Heart left ventricle (tissue), 16 donors: Measurements from ENCODE around the gene SPTLC3. TPM values are rescaled to one million over a fixed set of nuclear protein-coding genes. Genes with fewer than 3 reads are reported as not detected.

Experiments
- ATAC-seq, 4 donors: fragments of 200-7000 bp; cut with Tn5 transposase; one replicate each; pipeline ENCODE4 v1.9.1; 2020 to 2022; ENCODE audit warnings: moderate library complexity in 4 of 4, mild to moderate bottlenecking in 3 of 4, moderate number of reproducible peaks in 1 of 4
- DNase-seq, 5 donors: peaks; one replicate each; pipeline ENCODE4 v3.0.0-alpha.2; 2020
- H3K27ac ChIP-seq, 12 donors: fragments of 200-600 bp; sonication (generic) in 4 of 12; one replicate each; pipeline versions ENCODE4 v1.5.0 to v1.8.0; 2016 to 2022; ENCODE audit warnings: mild to moderate bottlenecking in 2 of 12
- H3K27me3 ChIP-seq, 9 donors: fragments of 200-600 bp; sonication (generic) in 2 of 9; one replicate each; pipeline versions ENCODE4 v1.5.1 to v1.8.0; 2016 to 2022; ENCODE audit warnings: mild to moderate bottlenecking in 3 of 9
- H3K36me3 ChIP-seq, 9 donors: fragments of 200-600 bp; sonication (generic) in 2 of 9; one replicate each; pipeline versions ENCODE4 v1.5.0 to v1.8.0; 2018 to 2022; ENCODE audit warnings: mild to moderate bottlenecking in 2 of 9
- H3K4me1 ChIP-seq, 12 donors: fragments of 200-600 bp; sonication (generic) in 4 of 12; one replicate each; pipeline versions ENCODE4 v1.5.0 to v1.8.0; 2016 to 2022; ENCODE audit warnings: mild to moderate bottlenecking in 3 of 12
- H3K4me3 ChIP-seq, 12 donors: fragments of 200-600 bp; sonication (generic) in 4 of 12; one replicate each; pipeline versions ENCODE4 v1.5.0 to v1.8.0; 2017 to 2022; ENCODE audit warnings: mild to moderate bottlenecking in 9 of 12, moderate library complexity in 4 of 12
- H3K9me3 ChIP-seq, 12 donors: fragments of 200-600 bp; sonication (generic) in 4 of 12; one replicate each; pipeline versions ENCODE4 v1.5.0 to v1.8.0; 2016 to 2022; ENCODE audit warnings: mild to moderate bottlenecking in 1 of 12
- POLR2A ChIP-seq, 2 donors: fragments of 450-650 bp; IDR thresholded peaks; one replicate each; pipeline ENCODE4 v1.6.1; 2017; ENCODE audit warnings: antibody characterized with exemption in 2 of 2, mild to moderate bottlenecking in 2 of 2, moderate library complexity in 2 of 2
- WGBS, 4 donors: extraction: QIAGEN DNeasy Blood & Tissue Kit in 2 of 4; methylation state at CpG; one replicate each; pipeline versions ENCODE4 v1.1.5 to v1.1.7; 2013 to 2018; 5-methylcytosine and 5-hydroxymethylcytosine counted together
- intact Hi-C, 10 donors: fragments of 100-400 bp; cut with DNase I; formaldehyde crosslinking; loops; one replicate each; pipeline versions ENCODE4 v1.11.1 to v1.14.2; 2022
- polyA plus RNA-seq, 2 donors: library from polyadenylated mRNA; stranded (reverse); fragments of 200-250 nt; gene quantifications; one replicate each; pipeline ENCODE4 v1.2.3, GENCODE V29; 2013
- total RNA-seq, 9 donors: library from RNA; depleted of rRNA in 2 of 9; stranded (reverse); fragments of >200 nt in 2 of 9; fragmentation: NEBNext Ultra II Directional in 3 of 9; extraction: Animal tissue kit (Norgen Biotek cat#: 25700) in 3 of 9; gene quantifications; one replicate each; pipeline versions ENCODE4 v1.1.0 to v1.2.4, GENCODE V29; 2016 to 2023
- TF ChIP-seq, protein P1 (sequence below), 12 donors: fragments of 200-600 bp; sonication (generic) in 4 of 12; IDR thresholded peaks; one replicate each; pipeline versions ENCODE4 v1.5.0 to v1.8.0; 2018 to 2022; ENCODE audit warnings: antibody characterized with exemption in 12 of 12, mild to moderate bottlenecking in 5 of 12
- donor health status: ischemic (EF 13 %, LVEDD 7.1; RV severe dilation, severe dysfunction).
- donor health status: healthy with polysubstance abuse.
- donor health status: DM: no; HTN: yes; CAD: no.
- donor health status: DM: no; HTN: no; CAD: no.
- donor health status: ischemic (EF 25% LVEDD 6.9; RV normal size, moderate dysfunction).
- donor health status: ischemic (EF 25% LVEDD 5.7; RV mildly dilated, moderate dysfunction).
- donor health status: healthy.
- donor health status: DM: yes; HTN: yes; CAD: no.
- donor health status: ischemic (EF 35%, LVEDD 5.7; RV mildly dilated, moderate dysfunction).
- donor health status: nonischemic (EF 11% LVEDD 7.7; RV severe dilation, severe dysfunction).
- donor health status: DM: yes; HTN: yes; CAD: no.
- donor health status: PGD.
- donor health status: ischemic (EF 29% LVEDD 5.4; RV normal size, mild dysfunction).
- donor health status: nonischemic (EF 23%, LVEDD 6.1; RV moderate dilation, normal function).

SPTLC3 gene
- total and polyA plus RNA-seq, 11 donors = 0.57 to 15.4 (median 6.0) TPM

DNA sequence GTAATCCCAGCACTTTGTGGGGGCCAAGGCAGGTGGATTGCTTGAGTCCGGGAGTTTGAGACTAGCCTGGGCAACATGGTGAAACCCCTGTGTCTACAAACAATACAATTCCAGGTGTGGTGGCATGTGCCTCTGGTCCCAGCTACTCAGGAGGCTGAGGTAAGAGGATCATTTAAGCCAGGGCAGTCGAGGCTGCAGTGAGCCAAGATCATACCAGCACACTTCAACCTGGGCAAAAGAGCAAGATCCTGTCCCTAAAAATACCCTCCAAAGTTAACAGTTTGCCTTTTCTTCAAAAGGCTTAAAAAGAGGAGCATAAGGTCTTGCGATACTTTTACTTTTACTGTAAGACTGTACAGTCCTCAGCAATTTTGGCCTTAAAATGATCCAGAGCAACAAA, 10.7 kb upstream of the SPTLC3 start:
- H3K27me3 ChIP-seq = no peaks in the 10 kb centered on the region
- H3K4me3 ChIP-seq = no peak overlapping the region
- no peak for ATAC-seq
- intact Hi-C loops = no loop called here
- no peak for DNase-seq
- no peak overlapping the region for H3K27ac ChIP-seq
- no peaks in the 10 kb centered on the region for H3K9me3 ChIP-seq
- H3K36me3 ChIP-seq = no peaks in the 10 kb centered on the region
- 82 to 92% (median 88%) methylated on average over 3 of the region's 3 CpGs for WGBS, 4 donors
- TF ChIP-seq, protein P1, sequence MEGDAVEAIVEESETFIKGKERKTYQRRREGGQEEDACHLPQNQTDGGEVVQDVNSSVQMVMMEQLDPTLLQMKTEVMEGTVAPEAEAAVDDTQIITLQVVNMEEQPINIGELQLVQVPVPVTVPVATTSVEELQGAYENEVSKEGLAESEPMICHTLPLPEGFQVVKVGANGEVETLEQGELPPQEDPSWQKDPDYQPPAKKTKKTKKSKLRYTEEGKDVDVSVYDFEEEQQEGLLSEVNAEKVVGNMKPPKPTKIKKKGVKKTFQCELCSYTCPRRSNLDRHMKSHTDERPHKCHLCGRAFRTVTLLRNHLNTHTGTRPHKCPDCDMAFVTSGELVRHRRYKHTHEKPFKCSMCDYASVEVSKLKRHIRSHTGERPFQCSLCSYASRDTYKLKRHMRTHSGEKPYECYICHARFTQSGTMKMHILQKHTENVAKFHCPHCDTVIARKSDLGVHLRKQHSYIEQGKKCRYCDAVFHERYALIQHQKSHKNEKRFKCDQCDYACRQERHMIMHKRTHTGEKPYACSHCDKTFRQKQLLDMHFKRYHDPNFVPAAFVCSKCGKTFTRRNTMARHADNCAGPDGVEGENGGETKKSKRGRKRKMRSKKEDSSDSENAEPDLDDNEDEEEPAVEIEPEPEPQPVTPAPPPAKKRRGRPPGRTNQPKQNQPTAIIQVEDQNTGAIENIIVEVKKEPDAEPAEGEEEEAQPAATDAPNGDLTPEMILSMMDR (IDR thresholded peaks at IDR 0.05) = no peak
- TF ChIP-seq POLR2A (IDR thresholded peaks at IDR 0.05) = no peak
- H3K4me1 ChIP-seq = no peaks in the 10 kb centered on the region

DNA sequence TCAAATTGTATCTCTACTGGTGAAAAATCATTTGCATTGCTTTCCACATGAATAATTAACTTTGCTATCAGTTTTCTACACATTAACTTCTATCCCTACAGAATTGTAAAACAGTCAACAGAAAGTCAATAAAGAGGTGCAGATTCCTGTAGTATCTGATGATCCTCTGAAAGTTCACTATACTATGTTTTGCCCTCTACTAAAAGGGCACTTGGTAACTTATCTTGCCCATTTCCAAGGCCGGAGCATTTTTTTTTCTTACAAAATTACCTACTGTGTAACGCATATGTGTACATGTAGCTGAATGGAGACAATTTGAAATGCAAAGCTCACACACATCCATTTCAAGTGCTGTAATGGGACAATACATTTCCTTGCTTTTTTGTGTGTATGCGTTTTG, 9.6 kb upstream of the SPTLC3 start:
- H3K4me1 ChIP-seq = no peaks in the 10 kb centered on the region
- H3K27me3 ChIP-seq = no peaks in the 10 kb centered on the region
- no peak overlapping the region for H3K4me3 ChIP-seq
- 91 to 93% (median 92%) methylated on average over 3 of the region's 3 CpGs for WGBS, 4 donors
- no peak for DNase-seq
- ATAC-seq = no peak
- H3K36me3 ChIP-seq = no peaks in the 10 kb centered on the region
- H3K9me3 ChIP-seq = no peaks in the 10 kb centered on the region
- no peak overlapping the region for H3K27ac ChIP-seq
- TF ChIP-seq, protein P1 (IDR thresholded peaks at IDR 0.05) = no peak
- TF ChIP-seq POLR2A (IDR thresholded peaks at IDR 0.05) = no peak
- intact Hi-C loops = no loop called here

DNA sequence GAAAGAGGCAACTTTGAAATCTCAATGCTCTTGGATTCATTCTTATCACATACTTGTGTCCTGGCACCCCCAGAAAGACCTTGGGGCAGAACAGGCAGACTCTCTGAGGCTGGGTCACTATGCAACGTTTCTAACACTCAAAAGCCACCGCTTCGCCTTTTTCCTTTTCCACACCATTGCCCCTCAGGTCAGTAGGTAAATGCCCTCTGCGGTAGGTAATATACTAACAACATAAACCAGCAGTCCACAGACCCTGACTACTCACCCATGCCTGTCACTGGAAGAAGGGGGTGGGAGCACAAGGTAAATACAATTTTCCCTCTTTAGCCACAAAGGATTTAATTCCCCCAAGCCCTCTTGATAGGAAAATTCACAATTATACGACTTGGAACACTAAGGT, 6.5 kb upstream of the SPTLC3 start:
- intact Hi-C loops = loop anchor here in 1 of 10 donors (10.0 kb wide), 1 partner anchor 63 kb away; no protein-coding TSS in a partner anchor
- Histone ChIP-seq H3K9me3 (no peaks in the 10 kb centered on the region), H3K36me3 (no peaks in the 10 kb centered on the region), H3K4me1 (no peaks in the 10 kb centered on the region), H3K27me3 (no peaks in the 10 kb centered on the region), H3K27ac (no peak overlapping the region), H3K4me3 (no peak overlapping the region)
- no peak for TF ChIP-seq POLR2A (IDR thresholded peaks at IDR 0.05)
- TF ChIP-seq, protein P1 (IDR thresholded peaks at IDR 0.05) = no peak
- ATAC-seq (no peak), DNase-seq (no peak)
- WGBS, 4 donors = 78 to 85% (median 81%) methylated on average over 5 of the region's 5 CpGs

DNA sequence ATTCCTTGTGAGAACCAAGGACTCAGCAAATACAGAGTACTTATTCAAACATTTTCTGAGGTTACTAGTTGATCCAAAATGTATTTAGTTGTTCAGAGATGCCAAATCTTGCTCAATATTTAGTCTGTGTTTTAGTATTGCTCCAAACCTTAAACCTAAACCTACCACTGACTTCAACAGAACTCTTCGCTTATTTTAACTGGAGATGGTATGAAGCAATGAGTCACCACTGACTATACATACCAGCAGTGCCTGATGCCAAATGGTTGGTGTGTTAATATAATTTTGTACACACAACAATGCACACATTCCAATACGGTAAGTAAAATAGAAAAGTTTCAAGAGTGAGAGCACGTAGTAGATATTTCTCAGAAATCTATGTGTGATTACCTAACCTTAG, 1.9 kb upstream of the SPTLC3 start:
- Histone ChIP-seq H3K27me3 (no peaks in the 10 kb centered on the region), H3K27ac (no peak overlapping the region), H3K9me3 (no peaks in the 10 kb centered on the region), H3K4me3 (no peak overlapping the region), H3K36me3 (no peaks in the 10 kb centered on the region), H3K4me1 (peaks cover 0 to 17% (median 10%) of the 10 kb centered on the region in 12 donors)
- 63 to 92% (median 84%) methylated on average over 3 of the region's 3 CpGs for WGBS, 4 donors
- no peak for ATAC-seq
- no peak for DNase-seq
- TF ChIP-seq POLR2A (IDR thresholded peaks at IDR 0.05) = no peak
- TF ChIP-seq, protein P1 (IDR thresholded peaks at IDR 0.05) = no peak
- intact Hi-C loops = loop anchor here in 2 of 10 donors (5.0 to 10.0 kb wide), 2 partner anchors 58 to 60 kb away; no protein-coding TSS in a partner anchor
